Measurements from ENCODE around the gene TESPA1. TPM values are rescaled to one million over a fixed set of nuclear protein-coding genes. Genes with fewer than 3 reads are reported as not detected.

Gene TESPA1
- total and polyA plus RNA-seq, 12 donors, result 0.14 to 1.4 (median 0.59) TPM

DNA sequence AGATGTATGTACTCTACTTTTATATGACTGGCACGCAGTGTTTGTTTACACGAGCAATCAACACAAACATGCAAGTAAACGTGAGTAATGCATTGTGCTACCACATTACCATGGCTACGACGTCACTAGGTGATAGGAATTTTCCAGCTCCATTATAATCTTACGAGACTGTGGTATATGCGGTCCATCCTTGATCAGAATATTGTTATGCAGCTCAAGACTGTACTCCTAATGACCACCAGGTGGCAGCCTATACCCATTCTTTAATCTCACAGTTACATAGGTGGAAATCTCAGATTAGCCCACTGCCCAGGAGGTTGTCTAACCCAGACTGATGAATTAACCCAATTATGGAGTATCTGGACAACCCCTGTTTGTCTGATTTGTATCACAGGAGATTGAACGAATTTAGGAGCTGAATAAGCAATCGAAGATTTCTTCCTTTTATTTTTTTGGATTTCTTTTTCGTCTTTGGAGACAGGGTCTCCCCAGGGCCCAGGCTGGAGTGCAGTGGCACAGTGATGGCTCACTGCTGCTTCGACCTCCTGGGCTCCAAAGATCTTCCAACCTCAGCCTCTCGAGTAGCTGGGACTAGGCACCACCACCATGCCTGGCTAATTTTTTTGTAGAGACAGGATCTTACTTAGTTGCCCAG is 8.7 kb upstream of the TESPA1 start:
- 19 to 21% methylated on average over 12 of the region's 12 CpGs for WGBS, 2 donors
- Histone ChIP-seq H3K27me3 (peaks cover 0 to 21% (median 6%) of the 10 kb centered on the region in 7 donors), H3K4me1 (peaks cover 0 to 23% (median 6%) of the 10 kb centered on the region in 9 donors), H3K4me3 (no peak overlapping the region), H3K36me3 (no peaks in the 10 kb centered on the region), H3K9me3 (no peaks in the 10 kb centered on the region), H3K27ac (no peak overlapping the region)
- DNase-seq (peak in 1 of 2 donors; percentile 44), ATAC-seq (peak in 6 of 8 donors; percentile 54 to 78 (median 60))
- TF ChIP-seq, protein P1, sequence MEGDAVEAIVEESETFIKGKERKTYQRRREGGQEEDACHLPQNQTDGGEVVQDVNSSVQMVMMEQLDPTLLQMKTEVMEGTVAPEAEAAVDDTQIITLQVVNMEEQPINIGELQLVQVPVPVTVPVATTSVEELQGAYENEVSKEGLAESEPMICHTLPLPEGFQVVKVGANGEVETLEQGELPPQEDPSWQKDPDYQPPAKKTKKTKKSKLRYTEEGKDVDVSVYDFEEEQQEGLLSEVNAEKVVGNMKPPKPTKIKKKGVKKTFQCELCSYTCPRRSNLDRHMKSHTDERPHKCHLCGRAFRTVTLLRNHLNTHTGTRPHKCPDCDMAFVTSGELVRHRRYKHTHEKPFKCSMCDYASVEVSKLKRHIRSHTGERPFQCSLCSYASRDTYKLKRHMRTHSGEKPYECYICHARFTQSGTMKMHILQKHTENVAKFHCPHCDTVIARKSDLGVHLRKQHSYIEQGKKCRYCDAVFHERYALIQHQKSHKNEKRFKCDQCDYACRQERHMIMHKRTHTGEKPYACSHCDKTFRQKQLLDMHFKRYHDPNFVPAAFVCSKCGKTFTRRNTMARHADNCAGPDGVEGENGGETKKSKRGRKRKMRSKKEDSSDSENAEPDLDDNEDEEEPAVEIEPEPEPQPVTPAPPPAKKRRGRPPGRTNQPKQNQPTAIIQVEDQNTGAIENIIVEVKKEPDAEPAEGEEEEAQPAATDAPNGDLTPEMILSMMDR (IDR thresholded peaks at IDR 0.05), result peak; percentile 81 to 92 (median 87)
- intact Hi-C loops (cut with DNase I), result loop anchor here in 9 of 10 donors (1.0 to 10.0 kb wide), 10 partner anchors 79 to 629 kb away; no protein-coding TSS in a partner anchor

- intact Hi-C loops (cut with DNase I), result loop anchor here in 8 of 10 donors (2.0 to 10.0 kb wide), 8 partner anchors 80 to 630 kb away; no protein-coding TSS in a partner anchor
- H3K4me1 ChIP-seq, result peaks cover 0 to 26% (median 6%) of the 10 kb centered on the region in 9 donors
- H3K36me3 ChIP-seq, result no peaks in the 10 kb centered on the region
- TF ChIP-seq, protein P1 (IDR thresholded peaks at IDR 0.05), result no peak
- ATAC-seq (no peak), DNase-seq (no peak)
- no peak overlapping the region for H3K4me3 ChIP-seq
- no peaks in the 10 kb centered on the region for H3K9me3 ChIP-seq
- peak overlapping the region in 1 of 10 donors; percentile 49 for H3K27ac ChIP-seq
- WGBS, 2 donors, result 78 to 86% methylated on average over 5 of the region's 5 CpGs
- H3K27me3 ChIP-seq, result peaks cover 0 to 11% (median 1%) of the 10 kb centered on the region in 7 donors
Observed at GRCh38 chr12:54991991-54992375, 7.4 kb upstream of the TESPA1 start.

DNA sequence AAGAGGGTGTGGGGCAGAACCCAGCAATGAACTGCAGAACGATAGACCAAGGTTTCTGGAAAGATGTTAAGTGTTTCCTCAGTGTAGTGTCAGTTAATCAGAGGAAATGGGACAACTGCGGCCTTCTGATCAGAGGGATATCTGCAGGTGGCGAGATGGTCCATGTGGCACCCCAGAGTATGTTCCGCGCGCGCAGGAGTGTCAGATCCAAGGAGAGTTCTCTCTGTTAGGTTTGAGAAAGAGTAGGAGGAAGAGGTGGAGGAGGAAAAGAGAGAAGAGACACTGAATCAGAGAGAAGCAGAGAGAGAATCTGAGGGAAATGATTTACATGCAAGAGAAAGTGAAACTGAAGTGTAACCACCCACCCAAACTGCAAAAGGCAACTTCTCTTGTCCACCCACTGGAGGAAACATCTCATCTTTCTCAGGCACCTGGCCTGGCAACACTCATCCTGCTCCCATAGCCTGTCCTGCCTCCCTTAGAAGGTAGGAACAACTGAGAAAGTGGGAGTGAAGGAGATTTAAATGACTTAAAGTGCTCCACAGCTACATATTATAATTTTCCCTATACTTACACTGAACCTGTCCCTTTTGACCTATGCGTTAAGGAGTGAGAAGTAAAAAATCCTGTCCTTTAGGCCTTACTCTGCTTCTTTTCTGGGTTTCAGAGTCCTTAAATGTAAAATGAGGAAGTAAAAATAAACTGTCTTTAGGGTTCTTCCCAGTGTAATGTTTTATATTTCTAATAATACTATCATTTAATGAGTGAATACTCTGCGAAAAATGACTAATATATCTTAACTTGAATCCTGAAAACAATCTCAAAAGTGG is 6.8 kb upstream of the TESPA1 start:
- no peak for ATAC-seq
- peaks cover 0 to 26% (median 6%) of the 10 kb centered on the region in 9 donors for H3K4me1 ChIP-seq
- WGBS, 2 donors, result 91 to 92% methylated on average over 9 of the region's 9 CpGs
- TF ChIP-seq, protein P1 (IDR thresholded peaks at IDR 0.05), result no peak
- intact Hi-C loops (cut with DNase I), result loop anchor here in 6 of 10 donors (5.0 to 10.0 kb wide), 5 partner anchors 81 to 631 kb away; no protein-coding TSS in a partner anchor
- no peaks in the 10 kb centered on the region for H3K9me3 ChIP-seq
- peaks cover 0 to 8% (median 0%) of the 10 kb centered on the region in 7 donors for H3K27me3 ChIP-seq
- DNase-seq, result no peak
- peak overlapping the region in 1 of 10 donors; percentile 49 for H3K27ac ChIP-seq
- H3K4me3 ChIP-seq, result no peak overlapping the region
- H3K36me3 ChIP-seq, result no peaks in the 10 kb centered on the region

- no peaks in the 10 kb centered on the region for H3K36me3 ChIP-seq
- WGBS, 2 donors, result 44 to 56% methylated on average over 1 of the region's 1 CpG
- ATAC-seq (no peak), DNase-seq (no peak)
- peaks cover 0 to 34% (median 6%) of the 10 kb centered on the region in 9 donors for H3K4me1 ChIP-seq
- intact Hi-C loops (cut with DNase I), result loop anchor here in 6 of 10 donors (5.0 to 10.0 kb wide), 5 partner anchors 82 to 632 kb away; no protein-coding TSS in a partner anchor
- TF ChIP-seq, protein P1 (IDR thresholded peaks at IDR 0.05), result no peak
- no peaks in the 10 kb centered on the region for H3K9me3 ChIP-seq
- H3K27ac ChIP-seq, result peak overlapping the region in 2 of 10 donors; percentile 54 to 75
- H3K27me3 ChIP-seq, result peaks cover 0 to 5% (median 0%) of the 10 kb centered on the region in 7 donors
- no peak overlapping the region for H3K4me3 ChIP-seq
Observed at GRCh38 chr12:54989829-54990228, 5.3 kb upstream of the TESPA1 start.

Measured in heart right ventricle (tissue), 16 donors.